ENCODE data around the gene TXLNA. TPM values are rescaled to one million over a fixed set of nuclear protein-coding genes. Genes with fewer than 3 reads are reported as not detected.

TXLNA gene
- total RNA-seq, 1 experiment from 2014 or later = 67.3 TPM

- Mint-ChIP-seq H3K4me1 (0 out of 4 replicates have a peak, but pooled peaks cover 0 to under 1% of the 10 kb centered on the region in 2 experiments), H3K27me3 (ENCODE audit: low read depth) (no peaks in the 10 kb centered on the region), H3K9me3 (no peaks in the 10 kb centered on the region), H3K4me3 (no peak overlapping the region), H3K36me3 (ENCODE audit: insufficient read depth in 1 of 3, low read depth in 3 of 3) (peaks cover 69 to 98% (median 96%) of the 10 kb centered on the region in 3 experiments; a peak in 6 of 7 replicates), H3K27ac (no peak overlapping the region)
- no peaks in the 10 kb centered on the region for H3K4me1 ChIP-seq (ENCODE audit: insufficient read depth, low read length)
- no peak overlapping the region for H2BK120ac ChIP-seq (ENCODE audit: low read depth, low read length, poor library complexity, severe bottlenecking)
- H4K5ac ChIP-seq (ENCODE audit: insufficient read length, low read depth, low read length) = no peak overlapping the region
- no peaks in the 10 kb centered on the region for H3K9me3 ChIP-seq (ENCODE audit: control insufficient read depth, low read depth, low read length)
- no peak overlapping the region for H2AK5ac ChIP-seq (ENCODE audit: insufficient read length, low read length)
- no peak overlapping the region for H3K56ac ChIP-seq (ENCODE audit: insufficient read length, low read depth, low read length)
- H2BK20ac ChIP-seq (ENCODE audit: low read depth, low read length, poor library complexity, severe bottlenecking) = no peak overlapping the region
- WGBS (ENCODE audit: extremely low coverage, insufficient read length, low lambda C conversion rate) = no CpG with 5 or more reads among the region's 8 CpGs
- no peak overlapping the region for H2BK5ac ChIP-seq (ENCODE audit: insufficient read length, low read length)
- TF ChIP-seq, protein P1, sequence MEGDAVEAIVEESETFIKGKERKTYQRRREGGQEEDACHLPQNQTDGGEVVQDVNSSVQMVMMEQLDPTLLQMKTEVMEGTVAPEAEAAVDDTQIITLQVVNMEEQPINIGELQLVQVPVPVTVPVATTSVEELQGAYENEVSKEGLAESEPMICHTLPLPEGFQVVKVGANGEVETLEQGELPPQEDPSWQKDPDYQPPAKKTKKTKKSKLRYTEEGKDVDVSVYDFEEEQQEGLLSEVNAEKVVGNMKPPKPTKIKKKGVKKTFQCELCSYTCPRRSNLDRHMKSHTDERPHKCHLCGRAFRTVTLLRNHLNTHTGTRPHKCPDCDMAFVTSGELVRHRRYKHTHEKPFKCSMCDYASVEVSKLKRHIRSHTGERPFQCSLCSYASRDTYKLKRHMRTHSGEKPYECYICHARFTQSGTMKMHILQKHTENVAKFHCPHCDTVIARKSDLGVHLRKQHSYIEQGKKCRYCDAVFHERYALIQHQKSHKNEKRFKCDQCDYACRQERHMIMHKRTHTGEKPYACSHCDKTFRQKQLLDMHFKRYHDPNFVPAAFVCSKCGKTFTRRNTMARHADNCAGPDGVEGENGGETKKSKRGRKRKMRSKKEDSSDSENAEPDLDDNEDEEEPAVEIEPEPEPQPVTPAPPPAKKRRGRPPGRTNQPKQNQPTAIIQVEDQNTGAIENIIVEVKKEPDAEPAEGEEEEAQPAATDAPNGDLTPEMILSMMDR (conservative IDR thresholded peaks at IDR 0.05) = no peak
- no peak overlapping the region for H3K18ac ChIP-seq (ENCODE audit: insufficient read length, low read depth, low read length)
- H3K4me2 ChIP-seq (ENCODE audit: insufficient read depth, insufficient read length, low read length) = no peak overlapping the region
- H4K91ac ChIP-seq (ENCODE audit: insufficient read length, low read depth, low read length) = no peak overlapping the region
- peaks cover 3% of the 10 kb centered on the region for H3K79me1 ChIP-seq (ENCODE audit: insufficient read depth, low read depth, low read length, poor library complexity, severe bottlenecking)
- no peak overlapping the region for H2BK12ac ChIP-seq (ENCODE audit: insufficient read length, low read depth, low read length)
- DNase-seq = no peak
- no peak overlapping the region for H3K14ac ChIP-seq (ENCODE audit: insufficient read depth, low read length)
- no peaks in the 10 kb centered on the region for H3K27me3 ChIP-seq (ENCODE audit: insufficient read depth, low read length)
- no peaks in the 10 kb centered on the region for H3K79me2 ChIP-seq (ENCODE audit: insufficient read depth, low read length)
- H3K9ac ChIP-seq (ENCODE audit: extremely low read depth, insufficient read length, low read length) = no peak overlapping the region
- no peak overlapping the region for H4K8ac ChIP-seq (replicated peaks; ENCODE audit: insufficient read length, low read depth, low read length)
- H4K20me1 ChIP-seq (ENCODE audit: control insufficient read depth, insufficient read depth, insufficient read length) = no peaks in the 10 kb centered on the region
- H3K27ac ChIP-seq (ENCODE audit: insufficient read length, low read depth, low read length) = no peak overlapping the region
- no peaks in the 10 kb centered on the region for H3K23me2 ChIP-seq (ENCODE audit: insufficient read length, low read depth, low read length, poor library complexity, severe bottlenecking)
- H2BK15ac ChIP-seq (ENCODE audit: low read depth, low read length) = no peak overlapping the region
- no peak overlapping the region for H3K4ac ChIP-seq (ENCODE audit: low read depth, low read length)
- no peak overlapping the region for H2AFZ ChIP-seq (ENCODE audit: low read length)
- no peak overlapping the region for H3K23ac ChIP-seq (ENCODE audit: insufficient read length, low read depth, low read length)
- H3T11ph ChIP-seq (ENCODE audit: low read length) = no peak overlapping the region
These were observed 12.9 kb downstream of the TXLNA start for GRCh38 chr1:32192220-32192948.

All from H9 (cell line).